Right renal cortex interstitium (tissue), 3 donors: ENCODE measurements around the gene HLA-E. TPM values are rescaled to one million over a fixed set of nuclear protein-coding genes. Genes with fewer than 3 reads are reported as not detected.

Source experiments
- DNase-seq, 3 donors: peaks; one replicate each; pipeline ENCODE4 v3.0.0-alpha.2; 2013; ENCODE audit warnings: low read depth in 3 of 3, low spot score in 2 of 3
- polyA plus RNA-seq, 3 donors: library from polyadenylated mRNA; unstranded; fragments of 120-200 nt; gene quantifications; one replicate each; pipeline ENCODE4 v1.2.1, GENCODE V29; 2013; ENCODE audit not compliant: insufficient read length in 3 of 3

HLA-E gene
- polyA plus RNA-seq, 3 donors, result 114 to 118 (median 114) TPM

- DNase-seq, result no peak
Observed at GRCh38 chr6:30533460-30534294, 44.4 kb downstream of the HLA-E start.

GRCh38 chr6:30537931-30538330 is 48.6 kb downstream of the HLA-E start:
- DNase-seq, result no peak

GRCh38 chr6:30541515-30542403 is 52.5 kb downstream of the HLA-E start:
- peak; percentile 71 to 86 (median 77) for DNase-seq

- DNase-seq, result no peak
Observed at GRCh38 chr6:30542404-30542725, 53.1 kb downstream of the HLA-E start.

GRCh38 chr6:30542915-30543314 is 53.6 kb downstream of the HLA-E start:
- DNase-seq, result no peak

Other genes starting within 250 kb of the HLA-E start
- 10 to 100 TPM; 13.1 to 14.1 (median 13.7) TPM for gene TRIM39, start 162.6 kb upstream of the HLA-E start, polyA plus RNA-seq
- gene RPP21, start 144.4 kb upstream of the HLA-E start, polyA plus RNA-seq, result 10 to 100 TPM; 29.4 to 32.0 (median 31.5) TPM
- gene GNL1, start 67.0 kb downstream of the HLA-E start, polyA plus RNA-seq, result 10 to 100 TPM; 75.7 to 89.8 (median 80.4) TPM
- gene PRR3, start 67.8 kb downstream of the HLA-E start, polyA plus RNA-seq, result 10 to 100 TPM; 29.5 to 31.5 (median 30.2) TPM
- 10 to 100 TPM; 71.2 to 76.2 (median 73.3) TPM for gene ABCF1, start 81.9 kb downstream of the HLA-E start, polyA plus RNA-seq
- 10 to 100 TPM; 48.0 to 51.6 (median 48.1) TPM for gene PPP1R10, start 127.7 kb downstream of the HLA-E start, polyA plus RNA-seq
- gene MRPS18B, start 128.3 kb downstream of the HLA-E start, polyA plus RNA-seq, result 10 to 100 TPM; 63.7 to 66.9 (median 65.8) TPM
- 10 to 100 TPM; 26.7 to 31.8 (median 29.2) TPM for gene ATAT1, start 137.4 kb downstream of the HLA-E start, polyA plus RNA-seq
- gene C6orf136, start 157.6 kb downstream of the HLA-E start, polyA plus RNA-seq, result 10 to 100 TPM; 17.3 to 19.6 (median 17.5) TPM
- 10 to 100 TPM; 43.5 to 46.2 (median 45.6) TPM for gene DHX16, start 183.5 kb downstream of the HLA-E start, polyA plus RNA-seq
- 10 to 100 TPM; 34.4 to 38.4 (median 34.4) TPM for gene PPP1R18, start 197.1 kb downstream of the HLA-E start, polyA plus RNA-seq
- 10 to 100 TPM; 32.5 to 33.4 (median 33.0) TPM for gene NRM, start 201.5 kb downstream of the HLA-E start, polyA plus RNA-seq
- 10 to 100 TPM; 33.5 to 43.4 (median 35.6) TPM for gene MDC1, start 227.8 kb downstream of the HLA-E start, polyA plus RNA-seq
- 1,000 to 10,000 TPM; 1,231 to 1,298 (median 1,262) TPM for gene TUBB, start 230.8 kb downstream of the HLA-E start, polyA plus RNA-seq